ENCODE data around the gene ZNF574.
"Not testable (repeated sequence)": the region's sequence is repeated elsewhere in the genome, so short reads cannot be mapped to it uniquely, and the experiment has no call there.

Gene ZNF574, protein sequence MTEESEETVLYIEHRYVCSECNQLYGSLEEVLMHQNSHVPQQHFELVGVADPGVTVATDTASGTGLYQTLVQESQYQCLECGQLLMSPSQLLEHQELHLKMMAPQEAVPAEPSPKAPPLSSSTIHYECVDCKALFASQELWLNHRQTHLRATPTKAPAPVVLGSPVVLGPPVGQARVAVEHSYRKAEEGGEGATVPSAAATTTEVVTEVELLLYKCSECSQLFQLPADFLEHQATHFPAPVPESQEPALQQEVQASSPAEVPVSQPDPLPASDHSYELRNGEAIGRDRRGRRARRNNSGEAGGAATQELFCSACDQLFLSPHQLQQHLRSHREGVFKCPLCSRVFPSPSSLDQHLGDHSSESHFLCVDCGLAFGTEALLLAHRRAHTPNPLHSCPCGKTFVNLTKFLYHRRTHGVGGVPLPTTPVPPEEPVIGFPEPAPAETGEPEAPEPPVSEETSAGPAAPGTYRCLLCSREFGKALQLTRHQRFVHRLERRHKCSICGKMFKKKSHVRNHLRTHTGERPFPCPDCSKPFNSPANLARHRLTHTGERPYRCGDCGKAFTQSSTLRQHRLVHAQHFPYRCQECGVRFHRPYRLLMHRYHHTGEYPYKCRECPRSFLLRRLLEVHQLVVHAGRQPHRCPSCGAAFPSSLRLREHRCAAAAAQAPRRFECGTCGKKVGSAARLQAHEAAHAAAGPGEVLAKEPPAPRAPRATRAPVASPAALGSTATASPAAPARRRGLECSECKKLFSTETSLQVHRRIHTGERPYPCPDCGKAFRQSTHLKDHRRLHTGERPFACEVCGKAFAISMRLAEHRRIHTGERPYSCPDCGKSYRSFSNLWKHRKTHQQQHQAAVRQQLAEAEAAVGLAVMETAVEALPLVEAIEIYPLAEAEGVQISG

DNA sequence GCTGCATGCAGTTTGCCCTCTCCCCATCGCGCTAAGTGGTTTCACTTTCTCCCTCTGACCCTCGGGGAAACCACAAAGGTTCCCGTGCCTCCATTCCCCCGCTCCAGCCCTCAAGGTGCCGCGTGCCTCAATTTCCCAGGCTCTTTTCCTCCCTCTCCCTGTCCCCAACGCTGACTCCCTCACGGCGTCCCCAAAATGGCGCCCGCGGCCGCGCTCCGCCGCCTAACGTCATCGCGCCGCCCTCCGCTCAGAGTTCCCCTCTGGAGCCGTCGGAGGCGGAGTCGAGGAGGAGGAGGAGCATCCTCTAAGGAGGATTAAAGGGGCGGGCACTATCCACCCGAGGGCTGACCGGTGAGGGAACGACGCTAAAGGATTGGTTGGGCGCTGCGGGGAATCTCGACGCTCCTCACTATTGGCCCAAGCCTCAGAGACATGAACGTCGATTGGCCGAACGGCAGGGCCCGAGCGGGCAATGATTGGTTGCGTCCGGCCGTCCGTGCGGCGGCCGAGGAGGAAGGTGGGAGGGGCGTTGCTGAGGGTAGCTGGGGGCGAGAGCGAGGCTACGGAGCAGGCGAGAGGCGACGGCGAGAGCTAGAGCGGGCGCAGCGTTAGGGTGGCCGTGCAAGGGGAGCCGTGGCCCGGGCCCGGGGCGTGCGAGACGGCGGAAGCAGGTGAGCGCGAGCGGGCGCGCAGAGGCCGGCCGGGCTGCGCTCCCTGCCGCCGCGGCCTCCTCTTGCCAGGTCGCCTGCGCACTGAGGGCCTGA lies at the start of gene ZNF574:
Gene ZNF574, plus strand, starts transcription at position 551 of the 764 bp plus-strand sequence. CDS start 2,441 bp downstream, outside the sequence.
- intact Hi-C loops (cut with DNase I), result no loop called here

DNA sequence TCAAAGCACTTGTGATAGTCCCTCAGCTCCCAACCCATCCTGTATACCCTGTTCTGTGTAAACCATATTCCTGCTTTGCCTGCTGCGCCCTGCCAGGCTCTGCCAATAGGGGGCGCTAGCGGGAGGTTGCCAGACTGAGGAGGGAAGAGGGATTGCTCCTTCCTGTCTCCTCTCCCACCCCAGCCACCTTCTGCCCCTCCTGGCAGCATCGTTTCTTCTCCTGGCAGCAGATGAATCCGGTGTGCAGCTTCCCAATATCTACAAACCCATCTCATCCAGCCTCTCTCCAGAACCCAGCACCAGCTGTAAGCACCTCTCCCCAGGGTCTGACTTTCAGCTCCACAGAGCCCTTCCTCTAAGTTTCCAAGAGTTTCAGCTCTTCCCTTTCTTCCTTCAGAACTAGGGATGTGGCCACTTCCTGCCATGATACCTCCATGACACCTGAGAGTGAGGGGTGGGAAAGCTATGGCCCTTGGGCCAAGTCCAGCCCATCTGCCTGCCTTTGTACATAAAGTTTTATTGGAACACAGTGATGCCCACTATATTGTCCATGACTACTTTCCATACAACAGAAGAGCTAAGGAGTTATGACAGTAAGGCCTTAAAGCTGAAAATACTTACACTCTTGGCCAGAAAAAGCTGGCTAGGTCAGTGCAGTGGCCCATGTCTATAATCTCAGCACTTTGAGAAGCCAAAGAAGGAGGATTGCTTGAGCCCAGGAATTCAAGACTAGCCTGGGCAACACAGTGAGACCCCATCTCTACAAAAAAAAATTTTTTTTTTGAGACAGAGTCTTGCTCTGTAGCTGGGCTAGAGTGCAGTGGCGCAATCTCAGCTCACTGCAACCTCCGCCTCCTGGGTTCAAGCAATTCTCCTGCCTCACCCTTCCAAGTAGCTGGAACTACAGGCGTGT lies 47.4 kb upstream of the ZNF574 start:
- DNase-seq, result peak in 16 of 42 donors; percentile 14 to 60 (median 42)
- intact Hi-C loops (cut with DNase I), result no loop called here

More for the DNA sequence above, at the start of gene ZNF574:
- peak; percentile 91 to 99 (median 98) for DNase-seq

DNA sequence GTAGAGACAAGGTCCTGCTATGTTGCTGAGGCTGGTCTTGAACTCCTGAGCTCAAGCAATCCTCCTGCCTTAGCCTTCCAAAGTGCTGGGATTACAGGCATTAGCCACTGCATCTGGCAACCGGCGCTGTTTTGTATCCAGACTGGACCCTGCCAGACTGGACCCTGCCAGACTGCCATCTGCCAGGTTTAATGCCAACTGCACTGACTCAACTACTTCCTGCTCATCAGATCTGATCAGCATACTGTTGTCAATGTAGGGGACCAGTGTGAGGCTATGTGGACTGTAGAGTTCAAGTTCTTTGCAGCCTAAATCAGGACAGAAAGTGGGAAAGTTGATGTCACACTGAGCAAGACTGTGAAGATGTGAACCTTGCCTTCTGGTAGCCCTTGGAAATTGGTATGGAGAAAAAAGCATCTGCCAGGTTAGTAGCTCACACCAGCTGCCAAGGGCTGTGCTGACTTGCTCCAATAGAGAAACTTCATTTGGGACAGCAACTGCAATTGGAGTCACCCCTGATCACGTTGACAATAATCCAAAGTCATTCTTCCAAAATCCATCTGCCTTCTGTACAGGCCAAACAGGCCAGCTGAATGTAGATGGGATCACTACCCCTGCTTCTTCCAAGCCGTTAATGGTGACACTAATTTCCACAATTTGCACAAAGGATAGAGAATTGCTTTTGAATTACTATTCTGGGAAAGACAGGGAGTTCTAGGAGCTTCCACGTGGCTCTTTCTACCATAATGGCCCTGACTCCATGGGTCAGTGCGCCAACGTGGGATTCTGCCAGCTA lies 45.1 kb upstream of the ZNF574 start:
- DNase-seq, result peak in 1 of 42 donors; percentile 51
- intact Hi-C loops (cut with DNase I), result no loop called here

DNA sequence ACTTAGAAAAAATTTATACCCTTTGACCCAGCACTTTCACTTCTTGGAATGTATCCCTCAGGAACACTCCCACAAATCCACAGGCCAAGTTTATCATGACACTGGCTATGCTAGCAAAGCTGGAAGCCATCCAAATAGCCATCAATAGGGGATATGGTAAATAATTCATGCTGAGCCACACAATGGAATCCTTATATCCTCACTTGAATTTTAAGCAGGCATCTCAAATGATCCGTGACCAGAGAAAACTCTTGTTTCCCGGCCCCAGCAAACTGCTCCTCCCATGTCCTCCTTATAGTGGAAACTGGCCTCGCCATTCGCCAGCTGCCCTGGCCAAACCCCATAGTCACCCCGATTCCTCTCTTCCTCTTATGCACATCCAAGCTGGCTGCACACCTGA lies 43.5 kb upstream of the ZNF574 start:
- no peak for DNase-seq
- intact Hi-C loops (cut with DNase I), result no loop called here

DNA sequence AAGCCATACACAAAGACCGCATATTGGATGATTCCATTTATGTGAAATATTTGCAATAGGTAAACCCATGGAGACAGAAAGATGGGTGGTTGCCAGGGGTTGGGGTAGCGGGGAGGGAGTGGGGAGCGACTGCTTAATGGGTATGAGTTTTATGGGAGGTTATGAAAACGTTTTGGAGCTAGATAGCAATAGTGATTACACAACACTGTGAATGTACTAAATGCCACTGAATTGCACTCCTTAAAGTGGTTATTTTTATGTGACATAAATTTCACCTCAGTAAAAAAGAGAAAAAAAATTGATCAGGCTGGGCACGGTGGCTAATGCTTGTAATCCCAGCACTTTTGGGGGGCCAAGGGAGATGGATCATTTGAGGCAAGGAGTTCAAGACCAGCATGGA lies 42.6 kb upstream of the ZNF574 start:
- DNase-seq, result no peak
- intact Hi-C loops (cut with DNase I), result no loop called here

DNA sequence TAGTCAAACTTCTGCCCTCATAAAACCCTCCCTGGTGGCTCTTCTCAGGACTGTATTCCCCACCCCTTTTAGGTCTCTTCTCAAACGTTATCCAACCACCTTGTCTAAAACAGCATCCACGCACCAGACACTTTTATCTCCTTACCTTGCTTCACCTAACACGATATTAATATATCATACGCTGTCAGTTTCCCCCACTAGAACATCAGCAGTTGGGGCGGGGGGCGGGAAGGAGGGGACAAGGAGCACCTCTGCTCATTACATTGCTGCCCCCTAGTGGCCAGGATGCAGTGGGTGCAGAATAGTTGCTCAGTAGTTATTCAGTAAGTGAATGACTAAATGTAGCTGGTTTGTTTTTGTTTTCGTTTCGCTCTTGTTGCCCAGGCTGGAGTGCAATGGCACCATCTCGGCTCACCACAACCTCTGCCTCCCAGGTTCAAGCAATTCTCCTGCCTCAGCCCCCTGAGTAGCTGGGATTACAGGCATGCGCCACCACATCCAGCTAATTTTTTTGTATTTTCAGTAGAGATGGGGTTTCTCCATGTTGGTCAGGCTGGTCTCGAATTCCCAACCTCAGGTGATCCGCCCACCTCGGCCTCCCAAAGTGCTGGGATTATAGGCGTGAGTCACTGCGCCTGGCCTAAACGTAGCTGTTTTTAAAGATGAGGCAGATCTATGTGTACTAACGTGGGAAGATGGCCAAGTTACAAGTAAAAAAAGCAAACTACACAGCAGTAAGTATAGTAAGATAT lies 41.1 kb upstream of the ZNF574 start:
- DNase-seq, result peak; percentile 37 to 88 (median 68)
- intact Hi-C loops (cut with DNase I), result not testable (repeated sequence)

DNA sequence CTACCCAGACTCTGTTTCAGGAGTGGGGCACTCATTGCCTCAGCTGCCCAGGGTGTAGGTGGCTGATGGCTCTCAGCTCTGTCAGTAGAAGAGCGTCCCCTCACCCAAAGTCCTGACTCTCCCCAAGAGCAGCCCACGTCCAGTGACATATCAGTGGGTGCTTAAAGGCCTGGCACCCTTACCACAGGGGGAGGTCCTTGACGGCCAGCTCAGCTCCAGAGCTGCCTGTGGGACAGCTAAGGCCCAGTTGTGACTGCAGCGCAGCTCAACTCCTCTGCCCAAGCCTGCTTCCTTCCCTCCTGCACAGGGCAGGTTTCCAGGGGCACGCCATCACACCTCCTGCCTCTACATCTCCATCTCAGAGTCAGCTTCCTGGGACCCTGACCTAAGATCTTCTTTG lies 38.3 kb upstream of the ZNF574 start:
- no peak for DNase-seq
- intact Hi-C loops (cut with DNase I), result no loop called here

DNA sequence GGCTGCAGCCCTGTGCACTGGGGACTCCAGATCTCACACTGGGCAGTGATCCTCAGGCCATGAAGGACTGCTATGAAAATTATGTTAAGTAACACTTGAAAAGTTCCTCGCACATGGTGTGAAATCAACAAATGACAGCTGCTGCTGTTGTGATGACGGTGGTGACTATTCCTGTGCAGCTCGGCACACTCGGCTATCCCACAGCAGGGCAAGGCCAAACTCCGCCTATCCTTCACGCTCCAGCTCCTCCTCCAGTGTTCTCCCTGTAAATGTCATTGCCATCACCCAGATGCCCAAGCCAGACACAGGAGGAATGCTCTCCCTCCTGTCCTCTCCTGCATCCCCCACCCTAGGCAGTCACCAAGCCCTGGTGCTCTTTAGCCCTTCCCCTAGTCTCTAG lies 37.3 kb upstream of the ZNF574 start:
- DNase-seq, result no peak
- intact Hi-C loops (cut with DNase I), result no loop called here

DNA sequence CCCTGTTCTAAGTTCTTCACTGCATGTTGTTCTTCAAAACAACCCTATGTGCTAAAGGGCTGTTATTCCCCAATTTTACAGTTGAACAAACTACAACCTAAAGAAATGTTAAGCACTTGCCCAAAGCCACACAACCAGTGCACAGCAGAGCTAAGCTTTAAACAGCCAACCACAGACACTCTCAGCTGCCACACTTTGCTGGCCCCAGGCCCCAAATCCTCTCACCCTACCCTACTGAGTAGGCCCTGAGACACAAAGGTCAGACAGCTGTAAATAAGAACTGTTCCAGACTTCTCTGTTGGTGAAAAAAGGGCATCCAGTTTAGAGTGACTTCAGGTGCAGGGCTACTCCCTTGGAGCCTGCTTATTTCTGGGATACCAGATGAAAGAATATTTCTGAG lies 35.9 kb upstream of the ZNF574 start:
- intact Hi-C loops (cut with DNase I), result no loop called here
- DNase-seq, result no peak

DNA sequence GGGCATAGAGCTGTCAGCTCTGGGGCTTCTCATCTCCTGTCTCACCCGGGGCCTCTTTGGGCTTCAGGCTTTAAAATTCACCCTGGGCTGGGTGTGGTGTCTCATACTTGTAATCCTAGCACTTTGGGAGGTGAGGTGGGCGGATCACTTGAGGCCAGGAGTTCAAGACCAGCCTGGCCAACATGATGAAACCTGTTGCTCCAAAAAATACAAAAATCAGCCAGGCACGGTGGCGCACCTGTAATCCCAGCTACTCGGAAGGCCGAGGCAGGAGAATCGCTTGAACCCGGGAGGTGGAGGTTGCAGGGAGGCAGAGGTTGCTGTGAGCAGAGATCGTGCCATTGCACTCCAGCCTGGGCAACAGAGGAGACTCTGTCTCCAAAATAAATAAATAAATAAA lies 35.5 kb upstream of the ZNF574 start:
- intact Hi-C loops (cut with DNase I); DNase-seq: not testable (repeated sequence)

DNA sequence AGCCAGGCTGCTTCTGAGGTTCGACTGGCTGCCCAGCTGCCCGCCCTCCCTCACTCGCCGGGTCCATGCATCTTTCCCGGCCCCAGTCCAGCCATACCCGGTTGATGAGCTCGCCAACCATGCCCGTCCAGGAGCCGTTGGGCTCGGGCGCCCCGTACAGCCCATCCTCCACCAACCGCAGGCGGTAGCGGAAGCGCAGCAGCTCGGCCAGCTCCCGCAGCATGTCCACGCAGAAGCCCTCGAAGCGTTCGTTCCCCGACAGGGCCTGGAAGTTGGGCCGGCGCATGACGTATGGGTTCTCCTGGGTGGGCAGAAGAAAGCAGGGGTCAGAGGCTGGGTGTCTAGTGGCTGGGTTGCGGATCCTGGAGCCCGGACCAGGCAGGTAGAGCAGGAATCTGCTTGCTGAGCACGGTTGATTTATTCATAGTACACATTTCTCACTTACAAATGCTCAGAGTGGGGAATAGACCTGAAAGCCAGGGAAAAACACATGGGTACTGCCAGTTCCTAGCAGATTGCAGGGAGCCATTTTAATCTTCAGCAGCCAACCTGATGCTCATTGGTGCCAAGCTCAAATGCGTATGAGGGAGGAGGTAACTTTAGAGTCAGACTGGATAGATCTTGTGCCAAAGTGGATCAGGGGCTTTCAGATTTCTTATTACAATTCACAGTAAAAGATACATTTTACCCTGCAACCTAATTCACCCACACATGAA lies 33.4 kb upstream of the ZNF574 start:
- DNase-seq, result peak in 2 of 42 donors; percentile 12 to 47
- intact Hi-C loops (cut with DNase I), result no loop called here

DNA sequence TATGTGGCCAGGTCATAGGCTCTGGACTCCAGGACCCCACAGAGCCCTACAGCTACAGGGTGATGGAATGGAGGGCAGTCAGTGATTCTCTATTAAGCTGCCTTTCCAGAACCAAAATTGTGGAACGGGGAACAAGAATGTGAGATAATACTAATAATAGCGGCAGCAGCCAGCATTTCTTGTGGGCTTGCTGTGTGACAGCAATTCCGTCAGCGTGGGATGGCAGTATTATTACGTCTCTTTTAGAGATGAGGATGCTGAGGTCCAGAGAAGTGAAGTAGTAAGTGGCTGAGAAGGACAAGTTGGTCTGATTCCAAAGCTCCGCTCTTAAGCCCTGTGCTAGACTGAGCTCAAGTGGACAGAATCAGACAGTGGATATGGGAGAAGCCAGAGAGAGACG lies 30.4 kb upstream of the ZNF574 start:
- intact Hi-C loops (cut with DNase I), result no loop called here
- DNase-seq, result peak in 30 of 42 donors; percentile 22 to 84 (median 53)

DNA sequence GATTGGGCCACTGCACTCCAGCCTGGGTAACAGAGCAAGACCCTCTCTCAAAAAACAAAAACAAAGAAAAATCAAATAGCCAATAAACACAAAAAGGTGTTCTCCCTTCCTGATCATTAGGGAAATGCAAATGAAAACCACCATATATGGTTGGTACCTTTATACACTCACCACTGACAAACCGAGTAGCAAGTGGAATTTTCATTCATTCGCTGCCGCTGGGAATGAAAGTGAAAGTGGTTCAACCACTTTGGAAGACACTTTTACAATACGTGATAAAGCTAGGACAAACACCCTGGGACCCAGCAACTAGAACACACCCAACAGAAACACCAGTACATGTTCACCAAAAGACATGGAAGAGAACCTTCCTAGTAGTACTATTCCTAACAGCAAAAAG lies 27.0 kb upstream of the ZNF574 start:
- intact Hi-C loops (cut with DNase I), result no loop called here
- no peak for DNase-seq

DNA sequence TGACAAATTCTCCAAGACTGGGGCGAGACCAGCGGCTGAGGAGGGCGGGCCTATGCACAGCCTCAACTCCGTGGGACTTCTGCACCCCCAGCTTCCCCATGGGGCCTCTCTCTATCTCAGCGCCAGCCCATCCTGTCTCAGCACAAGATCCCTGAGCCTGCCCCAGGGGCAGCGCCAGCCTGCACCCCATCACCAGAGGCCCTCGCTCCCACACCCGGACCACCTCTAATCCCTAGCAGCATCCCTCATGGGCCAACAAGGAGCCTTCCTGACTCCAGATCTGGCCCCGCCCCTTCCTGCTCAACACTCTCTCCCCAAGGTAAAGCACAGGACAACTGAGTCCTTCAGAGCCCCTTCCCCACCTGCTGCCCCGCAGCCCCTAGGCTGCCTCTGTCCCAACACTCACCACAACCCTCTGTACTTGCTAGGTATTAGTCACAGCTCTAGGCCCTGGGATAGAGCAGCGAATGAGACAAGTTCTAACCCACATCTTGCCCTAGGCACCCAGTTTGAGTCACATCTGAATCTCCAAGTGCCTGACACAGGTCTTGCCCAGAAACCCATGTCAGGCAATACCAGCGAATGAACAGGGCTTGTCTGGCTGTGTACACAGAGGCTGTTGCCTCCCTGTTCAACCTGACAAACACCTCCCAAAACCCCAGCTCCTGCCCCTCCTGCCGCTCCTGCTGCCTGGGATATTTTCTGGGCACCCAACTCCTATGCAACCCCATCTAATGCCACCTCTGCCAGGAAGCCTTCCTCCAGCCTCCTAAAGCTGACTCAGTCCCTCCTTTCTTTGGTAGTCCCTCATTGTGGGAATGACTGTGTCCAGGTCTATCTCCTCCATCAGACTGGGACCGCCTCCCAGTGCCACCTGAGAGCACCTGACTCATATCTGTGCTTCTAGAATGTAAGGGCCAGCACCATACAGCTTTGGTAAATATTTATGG lies 24.5 kb upstream of the ZNF574 start:
- intact Hi-C loops (cut with DNase I), result no loop called here
- DNase-seq, result no peak

DNA sequence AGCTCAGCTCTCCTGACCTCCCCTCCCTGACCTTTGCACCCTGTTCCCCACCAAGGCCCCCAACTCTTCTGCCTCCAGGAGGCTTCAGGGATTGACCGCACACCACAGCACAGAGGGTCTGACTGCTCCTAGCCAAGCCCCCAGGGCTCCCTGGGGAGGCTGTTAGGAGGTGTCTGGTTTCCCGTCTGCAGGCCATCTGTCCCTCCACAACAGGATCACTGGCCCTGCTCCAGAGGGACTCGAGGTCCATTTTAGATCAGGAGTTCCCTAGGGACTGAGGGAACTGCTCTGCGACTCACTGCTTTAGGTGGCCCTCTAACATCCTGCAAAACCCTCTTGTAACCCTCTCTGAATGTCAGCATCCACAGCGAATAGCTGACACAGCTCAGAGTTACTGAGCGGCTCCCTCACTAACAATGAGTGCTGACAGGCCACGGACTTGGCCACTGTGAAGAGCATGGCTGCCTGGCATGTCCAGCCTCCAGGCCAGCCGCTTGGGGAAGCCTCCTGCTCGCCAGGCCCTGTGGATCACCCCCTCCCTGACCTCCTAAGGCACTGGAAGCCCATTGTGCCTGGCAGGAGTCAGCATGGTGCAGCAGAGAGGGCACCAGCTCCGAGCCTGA lies 23.6 kb upstream of the ZNF574 start:
- no peak for DNase-seq

More for the DNA sequence above, 23.6 kb upstream of the ZNF574 start:
- intact Hi-C loops (cut with DNase I), result no loop called here
